Measurements from ENCODE around the gene RNF169.

GRCh38 chr11:74756571-74756970 is 7.9 kb downstream of the RNF169 start:
- TF ChIP-seq CTCF (IDR thresholded peaks at IDR 0.05; ENCODE audit: borderline replicate concordance, extremely low read depth, low read length, poor library complexity, severe bottlenecking): no peak
- no peak for TF ChIP-seq EZH2 (IDR thresholded peaks at IDR 0.05; ENCODE audit: borderline replicate concordance, low read depth, low read length, severe bottlenecking)

Data from DND-41 (cell line).